HepG2 (cell line): Measurements from ENCODE around the gene VAMP8. TPM values are rescaled to one million over a fixed set of nuclear protein-coding genes. Genes with fewer than 3 reads are reported as not detected.

Source experiments
- AHR ChIP-seq: IDR thresholded peaks from 2 replicates; pipeline ENCODE4 v1.6.1; 2018; ENCODE audit warnings: missing genetic modification reagents, missing compliant biosample characterization
- ATM ChIP-seq: fragments of 450-650 bp; IDR thresholded peaks from 2 replicates; pipeline ENCODE4 v1.7.1; 2017; ENCODE audit warnings: mild to moderate bottlenecking, borderline replicate concordance
- BRCA1 ChIP-seq: sonication (generic); formaldehyde crosslinking; IDR thresholded peaks from 2 replicates; pipeline ENCODE4 v1.4.0; 2020; ENCODE audit warnings: missing genetic modification reagents
- GATAD1 ChIP-seq: IDR thresholded peaks from 2 replicates; pipeline ENCODE4 v1.6.1; 2016; ENCODE audit warnings: missing genetic modification reagents, missing compliant biosample characterization
- KDM4B ChIP-seq: sonication (generic); formaldehyde crosslinking; IDR thresholded peaks from 2 replicates; pipeline ENCODE4 v1.4.0; 2020; ENCODE audit warnings: missing genetic modification reagents
- MAF1 ChIP-seq: sonication (generic); formaldehyde crosslinking; IDR thresholded peaks from 2 replicates; pipeline ENCODE4 v1.5.0; 2020; ENCODE audit warnings: missing genetic modification reagents, borderline replicate concordance
- MTF2 ChIP-seq: sonication (generic); formaldehyde crosslinking; IDR thresholded peaks from 2 replicates; pipeline ENCODE4 v1.5.0; 2020; ENCODE audit warnings: missing genetic modification reagents, borderline replicate concordance
- NBN ChIP-seq: fragments of 450-650 bp; conservative IDR thresholded peaks from 2 replicates; pipeline ENCODE4 v1.6.1; 2017
- RORA ChIP-seq: sonication (generic); formaldehyde crosslinking; IDR thresholded peaks from 2 replicates; pipeline ENCODE4 v1.5.0; 2020; ENCODE audit warnings: mild to moderate bottlenecking, missing genetic modification reagents, moderate library complexity
- STAT5B ChIP-seq: sonication (generic); formaldehyde crosslinking; IDR thresholded peaks from 2 replicates; pipeline ENCODE4 v1.4.0; 2020; ENCODE audit warnings: missing genetic modification reagents
- TRIM24 ChIP-seq: sonication (generic); formaldehyde crosslinking; IDR thresholded peaks from 2 replicates; pipeline ENCODE4 v1.8.0; 2022; ENCODE audit warnings: mild to moderate bottlenecking, missing genetic modification reagents
- ZBTB20 ChIP-seq: sonication (generic); formaldehyde crosslinking; IDR thresholded peaks from 2 replicates; pipeline ENCODE4 v1.8.1; 2023; ENCODE audit warnings: missing genetic modification reagents, low read depth, mild to moderate bottlenecking, borderline replicate concordance
- ZFP36 ChIP-seq: fragments of 150-350 bp; IDR thresholded peaks from 2 replicates; pipeline ENCODE4 v1.6.1; 2018; ENCODE audit warnings: borderline replicate concordance, low read length, low read depth; ENCODE audit not compliant: partially characterized antibody
- ZMYM2 ChIP-seq: sonication (generic); formaldehyde crosslinking; IDR thresholded peaks from 2 replicates; pipeline ENCODE4 v1.8.0; 2022; ENCODE audit warnings: mild to moderate bottlenecking, missing genetic modification reagents
- ZNF430 ChIP-seq: sonication (generic); formaldehyde crosslinking; IDR thresholded peaks from 2 replicates; pipeline ENCODE4 v1.9.0; 2021; ENCODE audit warnings: mild to moderate bottlenecking, missing genetic modification reagents
- ZNF451 ChIP-seq: sonication (generic); formaldehyde crosslinking; IDR thresholded peaks from 2 replicates; pipeline ENCODE4 v1.5.0; 2020; ENCODE audit warnings: mild to moderate bottlenecking, missing genetic modification reagents
- ZNF629 ChIP-seq: sonication (generic); formaldehyde crosslinking; conservative IDR thresholded peaks from 2 replicates; pipeline ENCODE4 v1.5.0; 2020; ENCODE audit warnings: missing genetic modification reagents
- ZNF720 ChIP-seq: sonication (generic); formaldehyde crosslinking; IDR thresholded peaks from 2 replicates; pipeline ENCODE4 v1.4.0; 2020; ENCODE audit warnings: missing genetic modification reagents
- ZNF747 ChIP-seq: sonication (generic); formaldehyde crosslinking; IDR thresholded peaks from 2 replicates; pipeline ENCODE4 v1.8.1; 2023; ENCODE audit warnings: missing genetic modification reagents, mild to moderate bottlenecking, borderline replicate concordance
- ZNF761 ChIP-seq: sonication (generic); formaldehyde crosslinking; conservative IDR thresholded peaks from 2 replicates; pipeline ENCODE4 v1.4.0; 2020; ENCODE audit warnings: mild to moderate bottlenecking, missing genetic modification reagents
- ZNF883 ChIP-seq: sonication (generic); formaldehyde crosslinking; IDR thresholded peaks from 2 replicates; pipeline ENCODE4 v1.5.1; 2020; ENCODE audit warnings: mild to moderate bottlenecking, missing genetic modification reagents; ENCODE audit errors: not compliant biosample characterization
- polyA plus RNA-seq, 8 experiments: library from polyadenylated mRNA; depleted of rRNA in 3 of 8; stranded (reverse) in 7 of 8; unstranded in 1 of 8; fragments of >200 nt; fragmentation: Illumina TruSeq in 4 of 8; extraction: Trizol in 4 of 8; gene quantifications; 2 replicates each; pipeline versions ENCODE4 v1.2.1 to v1.2.3, GENCODE V29; 2011 to 2016; ENCODE audit warnings: low read depth in 4 of 8, missing spikeins in 1 of 8, mixed read lengths in 1 of 8; ENCODE audit not compliant: insufficient read depth in 1 of 8
- total RNA-seq, 5 experiments: library from RNA; depleted of rRNA; stranded (reverse); fragments of >200 nt; fragmentation: Illumina TruSeq; extraction: Trizol; gene quantifications; 2 replicates each; pipeline ENCODE4 v1.2.3, GENCODE V29; 2016; ENCODE audit warnings: low read depth in 1 of 5
- TF ChIP-seq, protein P1 (sequence below): sonication (generic); formaldehyde crosslinking; IDR thresholded peaks from 2 replicates; pipeline ENCODE4 v1.4.0; 2020; ENCODE audit warnings: missing genetic modification reagents
- TF ChIP-seq, protein P2 (sequence below): fragments of 450-650 bp; IDR thresholded peaks from 2 replicates; pipeline ENCODE4 v1.6.1; 2017
- TF ChIP-seq, protein P3 (sequence below): sonication (generic); formaldehyde crosslinking; IDR thresholded peaks from 2 replicates; pipeline ENCODE4 v1.9.0; 2021; ENCODE audit warnings: missing genetic modification reagents, mild to moderate bottlenecking, borderline replicate concordance
- TF ChIP-seq, protein P4 (sequence below): sonication (generic); formaldehyde crosslinking; IDR thresholded peaks from 2 replicates; pipeline ENCODE4 v1.5.0; 2020; ENCODE audit warnings: mild to moderate bottlenecking, low read depth, missing genetic modification reagents, borderline replicate concordance
- TF ChIP-seq, protein P5 (sequence below): IDR thresholded peaks from 2 replicates; pipeline ENCODE4 v1.6.1; 2012; ENCODE audit warnings: low read depth, low read length, improper control_type of control experiment

Gene VAMP8
- total and polyA plus RNA-seq, 2 of the 13 experiments (the other 11 are each of a cell fraction or from before 2014, with no cell fraction given) = 83.3 to 157 TPM

DNA sequence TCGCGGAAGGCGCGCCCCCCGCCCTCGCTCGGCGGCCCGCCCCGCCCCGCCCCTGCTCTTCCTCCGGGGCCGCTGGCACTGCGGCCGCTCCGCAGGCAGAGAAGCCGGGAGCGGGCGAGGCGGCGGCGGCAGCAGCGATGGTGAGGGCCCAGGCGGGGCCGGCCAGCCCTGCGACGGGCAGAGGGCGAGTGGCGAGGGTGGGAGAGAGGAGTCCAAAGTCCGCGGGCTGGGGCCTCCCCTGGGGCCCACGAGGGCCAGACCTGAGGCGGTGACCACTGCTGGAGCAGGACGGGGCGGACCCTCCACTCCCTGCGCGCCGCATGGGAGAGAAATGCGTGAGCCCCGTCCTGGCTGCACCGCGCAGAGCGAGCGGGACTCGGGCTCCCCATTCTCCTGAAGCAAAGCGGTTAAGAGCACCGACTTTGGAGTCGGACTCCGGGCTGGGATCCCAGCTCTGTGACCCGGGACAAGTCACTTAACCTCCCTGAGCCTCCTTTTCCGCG is 7.0 kb downstream of the VAMP8 start, which contains the start of gene VAMP5 (continued):
- TF ChIP-seq, protein P1, sequence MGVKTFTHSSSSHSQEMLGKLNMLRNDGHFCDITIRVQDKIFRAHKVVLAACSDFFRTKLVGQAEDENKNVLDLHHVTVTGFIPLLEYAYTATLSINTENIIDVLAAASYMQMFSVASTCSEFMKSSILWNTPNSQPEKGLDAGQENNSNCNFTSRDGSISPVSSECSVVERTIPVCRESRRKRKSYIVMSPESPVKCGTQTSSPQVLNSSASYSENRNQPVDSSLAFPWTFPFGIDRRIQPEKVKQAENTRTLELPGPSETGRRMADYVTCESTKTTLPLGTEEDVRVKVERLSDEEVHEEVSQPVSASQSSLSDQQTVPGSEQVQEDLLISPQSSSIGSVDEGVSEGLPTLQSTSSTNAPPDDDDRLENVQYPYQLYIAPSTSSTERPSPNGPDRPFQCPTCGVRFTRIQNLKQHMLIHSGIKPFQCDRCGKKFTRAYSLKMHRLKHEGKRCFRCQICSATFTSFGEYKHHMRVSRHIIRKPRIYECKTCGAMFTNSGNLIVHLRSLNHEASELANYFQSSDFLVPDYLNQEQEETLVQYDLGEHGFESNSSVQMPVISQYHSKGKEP (CRISPR knock-in tag) = no peak
- TF ChIP-seq ZNF761 (CRISPR knock-in tag) (no peak), ZMYM2 (0 out of 2 replicates have a peak, but pooled peaks have one; percentile 22), ZNF747 (no peak; the same call in 1 of the 2 replicates), KDM4B (CRISPR knock-in tag) (peak; percentile 89; the same call in 1 of the 2 replicates), ZNF629 (peak; percentile 92; the same call in 1 of the 2 replicates), STAT5B (CRISPR knock-in tag) (no peak), GATAD1 (CRISPR knock-in tag) (peak; percentile 68; the same call in 1 of the 2 replicates), BRCA1 (CRISPR knock-in tag) (no peak), ZNF451 (CRISPR knock-in tag) (0 out of 2 replicates have a peak, but pooled peaks have one; percentile 60), ZNF720 (CRISPR knock-in tag) (no peak), MAF1 (CRISPR knock-in tag) (peak; percentile 84), RORA (CRISPR knock-in tag) (no peak), ATM (no peak), MTF2 (CRISPR knock-in tag) (peak; percentile 92), ZBTB20 (CRISPR knock-in tag) (0 out of 2 replicates have a peak, but pooled peaks have one; percentile 37), ZFP36 (no peak), AHR (CRISPR knock-in tag) (no peak; the same call in 1 of the 2 replicates), ZNF883 (CRISPR knock-in tag) (peak; percentile 69), TRIM24 (no peak), ZNF430 (CRISPR knock-in tag) (no peak; the same call in 1 of the 2 replicates), NBN (no peak)
- TF ChIP-seq, protein P2, sequence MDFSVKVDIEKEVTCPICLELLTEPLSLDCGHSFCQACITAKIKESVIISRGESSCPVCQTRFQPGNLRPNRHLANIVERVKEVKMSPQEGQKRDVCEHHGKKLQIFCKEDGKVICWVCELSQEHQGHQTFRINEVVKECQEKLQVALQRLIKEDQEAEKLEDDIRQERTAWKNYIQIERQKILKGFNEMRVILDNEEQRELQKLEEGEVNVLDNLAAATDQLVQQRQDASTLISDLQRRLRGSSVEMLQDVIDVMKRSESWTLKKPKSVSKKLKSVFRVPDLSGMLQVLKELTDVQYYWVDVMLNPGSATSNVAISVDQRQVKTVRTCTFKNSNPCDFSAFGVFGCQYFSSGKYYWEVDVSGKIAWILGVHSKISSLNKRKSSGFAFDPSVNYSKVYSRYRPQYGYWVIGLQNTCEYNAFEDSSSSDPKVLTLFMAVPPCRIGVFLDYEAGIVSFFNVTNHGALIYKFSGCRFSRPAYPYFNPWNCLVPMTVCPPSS = no peak
- TF ChIP-seq, protein P3, sequence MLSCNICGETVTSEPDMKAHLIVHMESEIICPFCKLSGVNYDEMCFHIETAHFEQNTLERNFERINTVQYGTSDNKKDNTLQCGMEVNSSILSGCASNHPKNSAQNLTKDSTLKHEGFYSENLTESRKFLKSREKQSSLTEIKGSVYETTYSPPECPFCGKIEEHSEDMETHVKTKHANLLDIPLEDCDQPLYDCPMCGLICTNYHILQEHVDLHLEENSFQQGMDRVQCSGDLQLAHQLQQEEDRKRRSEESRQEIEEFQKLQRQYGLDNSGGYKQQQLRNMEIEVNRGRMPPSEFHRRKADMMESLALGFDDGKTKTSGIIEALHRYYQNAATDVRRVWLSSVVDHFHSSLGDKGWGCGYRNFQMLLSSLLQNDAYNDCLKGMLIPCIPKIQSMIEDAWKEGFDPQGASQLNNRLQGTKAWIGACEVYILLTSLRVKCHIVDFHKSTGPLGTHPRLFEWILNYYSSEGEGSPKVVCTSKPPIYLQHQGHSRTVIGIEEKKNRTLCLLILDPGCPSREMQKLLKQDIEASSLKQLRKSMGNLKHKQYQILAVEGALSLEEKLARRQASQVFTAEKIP (CRISPR knock-in tag) = no peak
- TF ChIP-seq, protein P4, sequence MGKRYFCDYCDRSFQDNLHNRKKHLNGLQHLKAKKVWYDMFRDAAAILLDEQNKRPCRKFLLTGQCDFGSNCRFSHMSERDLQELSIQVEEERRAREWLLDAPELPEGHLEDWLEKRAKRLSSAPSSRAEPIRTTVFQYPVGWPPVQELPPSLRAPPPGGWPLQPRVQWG = no peak
- TF ChIP-seq, protein P5, sequence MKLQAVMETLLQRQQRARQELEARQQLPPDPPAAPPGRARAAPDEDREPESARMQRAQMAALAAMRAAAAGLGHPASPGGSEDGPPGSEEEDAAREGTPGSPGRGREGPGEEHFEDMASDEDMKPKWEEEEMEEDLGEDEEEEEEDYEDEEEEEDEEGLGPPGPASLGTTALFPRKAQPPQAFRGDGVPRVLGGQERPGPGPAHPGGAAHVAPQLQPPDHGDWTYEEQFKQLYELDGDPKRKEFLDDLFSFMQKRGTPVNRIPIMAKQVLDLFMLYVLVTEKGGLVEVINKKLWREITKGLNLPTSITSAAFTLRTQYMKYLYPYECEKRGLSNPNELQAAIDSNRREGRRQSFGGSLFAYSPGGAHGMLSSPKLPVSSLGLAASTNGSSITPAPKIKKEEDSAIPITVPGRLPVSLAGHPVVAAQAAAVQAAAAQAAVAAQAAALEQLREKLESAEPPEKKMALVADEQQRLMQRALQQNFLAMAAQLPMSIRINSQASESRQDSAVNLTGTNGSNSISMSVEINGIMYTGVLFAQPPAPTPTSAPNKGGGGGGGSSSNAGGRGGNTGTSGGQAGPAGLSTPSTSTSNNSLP = no peak
